AG09319 (cell line): ENCODE data around the gene ALKBH5.
A peak's percentile ranks its signal among the peaks of the same experiment; 100 is the strongest.
"Not testable (repeated sequence)": the region's sequence is repeated elsewhere in the genome, so short reads cannot be mapped to it uniquely, and the experiment has no call there.

ENCODE experiments used
- DNase-seq: peaks from one replicate; pipeline ENCODE4 v3.0.0-alpha.2; 2010; ENCODE audit warnings: low read depth; ENCODE audit errors: extremely low read depth
- TF ChIP-seq, protein P1 (sequence below): IDR thresholded peaks from 2 replicates; pipeline ENCODE4 v1.5.1; 2011; ENCODE audit warnings: low read depth, mild to moderate bottlenecking, inconsistent platforms, low read length, moderate library complexity

ALKBH5 gene

DNA sequence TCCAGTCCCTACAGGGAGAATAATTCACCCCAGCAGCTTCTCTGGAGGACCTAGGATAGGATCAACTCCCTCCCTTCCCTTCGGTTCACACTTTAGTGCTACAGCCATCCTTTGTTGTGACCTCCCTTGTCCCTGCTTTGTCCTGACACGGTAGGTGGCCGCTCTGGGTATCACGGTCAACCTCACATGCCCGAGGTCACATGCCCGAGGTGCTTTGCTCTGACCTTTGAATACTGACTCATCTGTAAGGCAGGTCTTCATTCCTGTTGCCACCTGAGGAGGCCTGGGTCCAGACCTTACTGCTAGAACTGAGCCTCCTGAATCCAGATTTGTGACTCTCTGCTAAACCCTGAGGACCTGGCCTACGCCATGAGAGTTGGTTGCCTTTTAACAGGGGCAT is 19.7 kb downstream of the ALKBH5 start:
- no peak for DNase-seq
- TF ChIP-seq, protein P1, sequence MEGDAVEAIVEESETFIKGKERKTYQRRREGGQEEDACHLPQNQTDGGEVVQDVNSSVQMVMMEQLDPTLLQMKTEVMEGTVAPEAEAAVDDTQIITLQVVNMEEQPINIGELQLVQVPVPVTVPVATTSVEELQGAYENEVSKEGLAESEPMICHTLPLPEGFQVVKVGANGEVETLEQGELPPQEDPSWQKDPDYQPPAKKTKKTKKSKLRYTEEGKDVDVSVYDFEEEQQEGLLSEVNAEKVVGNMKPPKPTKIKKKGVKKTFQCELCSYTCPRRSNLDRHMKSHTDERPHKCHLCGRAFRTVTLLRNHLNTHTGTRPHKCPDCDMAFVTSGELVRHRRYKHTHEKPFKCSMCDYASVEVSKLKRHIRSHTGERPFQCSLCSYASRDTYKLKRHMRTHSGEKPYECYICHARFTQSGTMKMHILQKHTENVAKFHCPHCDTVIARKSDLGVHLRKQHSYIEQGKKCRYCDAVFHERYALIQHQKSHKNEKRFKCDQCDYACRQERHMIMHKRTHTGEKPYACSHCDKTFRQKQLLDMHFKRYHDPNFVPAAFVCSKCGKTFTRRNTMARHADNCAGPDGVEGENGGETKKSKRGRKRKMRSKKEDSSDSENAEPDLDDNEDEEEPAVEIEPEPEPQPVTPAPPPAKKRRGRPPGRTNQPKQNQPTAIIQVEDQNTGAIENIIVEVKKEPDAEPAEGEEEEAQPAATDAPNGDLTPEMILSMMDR = no peak

- DNase-seq = no peak
- TF ChIP-seq, protein P1 = no peak
Measured at GRCh38 chr17:18205861-18206260, 22.2 kb downstream of the ALKBH5 start.

DNA sequence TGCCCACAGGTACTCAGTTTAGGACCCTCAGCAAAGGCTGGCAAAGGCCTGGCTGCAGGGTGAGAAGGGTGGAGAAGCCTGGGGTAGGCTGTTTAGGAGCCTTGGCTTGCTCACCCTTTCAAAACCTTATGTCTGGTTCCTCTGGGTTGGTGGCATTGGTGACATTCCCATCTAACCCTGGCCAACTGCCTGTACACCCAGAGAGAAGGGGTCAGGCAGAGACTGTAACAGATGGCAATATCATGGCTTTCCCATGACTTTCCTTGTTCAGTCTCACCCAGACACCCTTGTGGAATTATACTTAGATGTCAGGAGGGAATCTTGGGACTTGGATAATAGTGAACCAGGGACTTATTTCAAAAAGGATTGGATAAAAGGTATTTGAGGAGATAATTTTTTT is 23.3 kb downstream of the ALKBH5 start:
- TF ChIP-seq, protein P1 = no peak
- DNase-seq = no peak

- TF ChIP-seq, protein P1 = no peak
- DNase-seq = no peak
Measured at GRCh38 chr17:18208092-18208491, 24.5 kb downstream of the ALKBH5 start.

DNA sequence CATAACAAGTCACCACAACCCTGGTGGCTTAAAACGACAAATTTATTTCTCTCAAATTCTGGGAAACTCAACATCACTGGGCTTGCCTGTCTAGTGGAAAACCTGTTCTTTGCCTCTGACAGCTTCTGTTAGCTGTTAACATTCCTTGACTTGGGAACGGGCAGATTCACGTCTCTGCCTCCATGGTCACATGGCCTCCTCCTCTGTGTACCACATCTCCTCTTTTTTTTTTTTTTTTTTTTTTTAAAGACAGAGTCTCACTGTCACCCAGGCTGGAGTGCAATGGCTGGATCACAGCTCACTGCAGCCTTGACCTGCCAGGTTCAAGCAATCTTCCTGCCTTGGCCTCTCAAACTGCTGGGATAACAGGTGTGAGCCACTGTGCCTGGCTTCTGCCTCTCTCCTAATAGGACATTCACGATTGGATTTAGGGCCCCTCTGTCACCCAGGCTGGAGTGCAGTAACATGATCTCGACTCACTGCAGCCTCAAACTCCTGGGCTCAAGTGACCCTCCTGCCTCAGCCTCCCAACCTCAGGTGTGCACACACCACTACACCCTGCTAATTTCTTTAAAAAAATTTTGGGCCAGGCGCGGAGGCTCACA is 30.1 kb downstream of the ALKBH5 start:
- no peak for DNase-seq
- TF ChIP-seq, protein P1 = no peak

DNA sequence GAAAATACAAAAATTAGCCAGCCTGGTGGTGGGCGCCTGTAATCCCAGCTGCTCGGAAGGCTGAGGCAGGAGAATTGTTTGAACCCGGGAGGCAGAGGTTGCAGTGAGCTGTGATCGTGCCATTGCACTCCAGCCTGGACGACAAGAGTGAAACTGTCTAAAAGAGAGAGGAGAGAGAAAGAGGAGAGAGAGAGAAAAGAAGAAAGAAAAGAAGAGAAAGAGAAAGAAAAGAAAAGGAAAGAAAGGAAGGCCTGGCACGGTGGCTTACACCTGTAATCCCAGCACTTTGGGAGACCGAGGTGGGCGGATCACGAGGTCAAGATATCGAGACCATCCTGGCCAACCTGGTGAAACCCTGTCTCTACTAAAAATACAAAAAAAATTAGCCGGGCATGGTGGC is 33.3 kb downstream of the ALKBH5 start:
- DNase-seq = not testable (repeated sequence)

DNA sequence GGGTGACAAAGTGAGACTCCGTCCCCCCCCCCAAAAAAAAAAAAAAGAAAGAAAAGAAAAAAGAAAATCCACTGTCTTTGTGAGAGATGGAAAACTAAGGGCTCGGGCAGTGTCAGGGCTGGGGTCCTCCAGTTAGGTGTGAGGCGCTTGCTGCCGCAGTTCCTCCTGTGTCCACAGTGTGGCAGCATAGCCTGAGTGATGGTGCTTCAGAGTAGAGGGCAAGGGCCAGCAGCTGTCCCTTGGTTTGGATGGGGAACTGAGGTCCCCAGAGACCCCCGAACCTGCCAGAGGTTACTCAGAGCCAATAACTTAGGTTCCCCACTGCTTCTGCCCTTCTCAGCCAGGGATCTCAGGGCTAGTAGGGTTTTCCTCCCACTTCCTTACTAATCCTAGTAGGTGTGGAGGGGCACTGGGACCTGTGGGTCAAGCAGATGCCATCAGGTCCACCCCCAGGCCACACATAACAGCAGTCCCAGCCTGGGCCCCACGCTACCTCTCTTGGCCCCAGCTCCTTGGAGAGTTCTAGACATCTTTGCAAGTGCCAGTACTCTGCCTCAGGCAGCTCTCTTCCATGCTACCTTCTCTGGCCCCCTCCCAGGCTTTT is 33.9 kb downstream of the ALKBH5 start:
- no peak for DNase-seq
- TF ChIP-seq, protein P1 = peak; percentile 97
